IMR-90 (cell line): ENCODE data around the gene CCNE1. TPM values are rescaled to one million over a fixed set of nuclear protein-coding genes. Genes with fewer than 3 reads are reported as not detected.

ENCODE experiments used
- ATAC-seq: fragments of 200-7000 bp; cut with Tn5 transposase; 2 replicates; pipeline ENCODE4 v1.9.1; 2020; ENCODE audit warnings: low read depth, mild to moderate bottlenecking, moderate library complexity
- BruUV-seq: library from RNA; stranded (reverse); fragments of 400-500 nt; replicated peaks from 2 replicates; lab custom pipeline; 2021; lab: Mats Ljungman, UMichigan
- CTCF ChIA-PET: fragments of 300-600 bp; formaldehyde crosslinking; extraction: SDS; loops from one replicate; lab custom pipeline; 2021; ENCODE audit warnings: antibody characterized with exemption; lab: Yijun Ruan, JAX
- POLR2A ChIA-PET: fragments of 300-600 bp; sonication (Branson Sonifier 250); formaldehyde crosslinking; loops from one replicate; lab custom pipeline; 2022; ENCODE audit warnings: antibody characterized with exemption; ENCODE audit not compliant: unreplicated experiment; lab: Charles Lee
- DNase-seq: peaks from one replicate; pipeline ENCODE4 v3.0.0; 2013
- H2AFZ ChIP-seq: replicated peaks from 2 replicates; pipeline ENCODE3; 2013; ENCODE audit warnings: low read length, mild to moderate bottlenecking; ENCODE audit not compliant: poor library complexity
- H2AK5ac ChIP-seq: 2 replicates; pipeline ENCODE4 v1.6.1; 2013; ENCODE audit warnings: low read depth, low read length, inconsistent platforms
- H2AK9ac ChIP-seq: replicated peaks from 2 replicates; pipeline ENCODE3; 2013; ENCODE audit warnings: mild to moderate bottlenecking, low read depth, low read length, moderate library complexity; ENCODE audit not compliant: poor library complexity
- H2BK120ac ChIP-seq: 2 replicates; pipeline ENCODE4 v1.6.1; 2013; ENCODE audit warnings: low read depth, low read length, inconsistent platforms
- H2BK15ac ChIP-seq: 3 replicates; pipeline ENCODE4 v1.6.1; 2013; ENCODE audit warnings: low read depth, low read length, inconsistent platforms
- H2BK20ac ChIP-seq: 2 replicates; pipeline ENCODE4 v1.6.1; 2013; ENCODE audit warnings: low read depth, mild to moderate bottlenecking, inconsistent platforms, low read length, moderate library complexity
- H2BK5ac ChIP-seq: 2 replicates; pipeline ENCODE4 v1.6.1; 2013; ENCODE audit warnings: mild to moderate bottlenecking, low read depth, low read length, inconsistent platforms; ENCODE audit not compliant: poor library complexity, severe bottlenecking
- H3K14ac ChIP-seq: replicated peaks from 2 replicates; pipeline ENCODE4 v1.6.1; 2013; ENCODE audit warnings: low read depth, low read length, inconsistent platforms
- H3K18ac ChIP-seq: 2 replicates; pipeline ENCODE4 v1.6.1; 2013; ENCODE audit warnings: low read depth, low read length, control low read depth
- H3K23ac ChIP-seq: 2 replicates; pipeline ENCODE4 v1.6.1; 2013; ENCODE audit warnings: low read depth, low read length, inconsistent platforms
- H3K27ac ChIP-seq: 2 replicates; pipeline ENCODE4 v1.5.1; 2013; ENCODE audit warnings: mild to moderate bottlenecking, control low read depth, low read length; ENCODE audit not compliant: insufficient read depth
- H3K27me3 ChIP-seq: 2 replicates; pipeline ENCODE4 v1.6.1; 2013; ENCODE audit warnings: low read length; ENCODE audit not compliant: control insufficient read depth, insufficient read depth
- H3K36me3 ChIP-seq: 2 replicates; pipeline ENCODE4 v1.6.1; 2013; ENCODE audit warnings: low read length, mixed read lengths; ENCODE audit not compliant: control insufficient read depth, insufficient read depth
- H3K4ac ChIP-seq: 2 replicates; pipeline ENCODE4 v1.6.1; 2013; ENCODE audit warnings: low read depth, low read length, inconsistent platforms
- H3K4me1 ChIP-seq: 2 replicates; pipeline ENCODE4 v1.6.1; 2013; ENCODE audit warnings: low read length, mixed read lengths; ENCODE audit not compliant: control insufficient read depth, insufficient read depth
- H3K4me2 ChIP-seq: 2 replicates; pipeline ENCODE4 v1.6.1; 2013; ENCODE audit warnings: low read depth, mild to moderate bottlenecking, control low read depth, low read length, moderate library complexity
- H3K4me3 ChIP-seq: 2 replicates; pipeline ENCODE4 v1.5.1; 2013; ENCODE audit warnings: low read depth, mild to moderate bottlenecking, control low read depth, low read length, moderate library complexity; ENCODE audit not compliant: insufficient read depth
- H3K56ac ChIP-seq: 2 replicates; pipeline ENCODE4 v1.6.1; 2013; ENCODE audit warnings: low read length, inconsistent platforms; ENCODE audit not compliant: insufficient read depth; ENCODE audit errors: extremely low read depth
- H3K79me1 ChIP-seq, 2 experiments: 2 replicates each; pipeline ENCODE4 v1.6.1; 2013; ENCODE audit warnings: low read length in 2 of 2, inconsistent platforms in 1 of 2, low read depth in 1 of 2
- H3K9ac ChIP-seq: 2 replicates; pipeline ENCODE4 v1.6.1; 2013; ENCODE audit warnings: low read depth, low read length, control low read depth
- H3K9me1 ChIP-seq: 2 replicates; pipeline ENCODE4 v1.6.1; 2013; ENCODE audit warnings: low read length, inconsistent platforms; ENCODE audit not compliant: insufficient read depth
- H3K9me3 ChIP-seq: 2 replicates; pipeline ENCODE4 v1.6.1; 2013; ENCODE audit warnings: low read length; ENCODE audit not compliant: control insufficient read depth, insufficient read depth
- H4K20me1 ChIP-seq: 2 replicates; pipeline ENCODE4 v1.6.1; 2013; ENCODE audit warnings: low read length, inconsistent platforms; ENCODE audit not compliant: insufficient read depth
- H4K5ac ChIP-seq: 2 replicates; pipeline ENCODE4 v1.6.1; 2013; ENCODE audit warnings: mild to moderate bottlenecking, low read depth, low read length, control low read depth
- H4K8ac ChIP-seq, 2 experiments: 2 replicates each; pipeline ENCODE4 v1.6.1; 2013; ENCODE audit warnings: low read depth in 2 of 2, low read length in 2 of 2, control low read depth in 1 of 2, inconsistent platforms in 1 of 2
- H4K91ac ChIP-seq: 2 replicates; pipeline ENCODE4 v1.6.1; 2013; ENCODE audit warnings: low read depth, low read length, inconsistent platforms; ENCODE audit not compliant: insufficient read depth
- BHLHE40 ChIP-seq: fragments of 150-350 bp; IDR thresholded peaks from 2 replicates; pipeline ENCODE4 v1.6.1; 2016; ENCODE audit warnings: mild to moderate bottlenecking, low read depth, low read length
- CEBPB ChIP-seq: IDR thresholded peaks from 2 replicates; pipeline ENCODE4 v1.6.1; 2012; ENCODE audit warnings: low read depth, low read length, improper control_type of control experiment
- CHD1 ChIP-seq: IDR thresholded peaks from 2 replicates; pipeline ENCODE4 v1.6.1; 2012; ENCODE audit warnings: low read depth, low read length, improper control_type of control experiment
- CTCF ChIP-seq: conservative IDR thresholded peaks from 2 replicates; pipeline ENCODE4 v1.5.1; 2012; ENCODE audit warnings: mild to moderate bottlenecking, low read depth, low read length, improper control_type of control experiment
- ELK1 ChIP-seq: fragments of 150-350 bp; IDR thresholded peaks from 2 replicates; pipeline ENCODE4 v1.6.1; 2016; ENCODE audit warnings: low read depth, mild to moderate bottlenecking, low read length, moderate library complexity, borderline replicate concordance
- FOS ChIP-seq: fragments of 150-350 bp; IDR thresholded peaks from 2 replicates; pipeline ENCODE4 v1.6.1; 2016; ENCODE audit warnings: low read depth, low read length
- MAFK ChIP-seq: IDR thresholded peaks from 2 replicates; pipeline ENCODE4 v1.6.1; 2012; ENCODE audit warnings: low read depth, low read length, improper control_type of control experiment
- MAZ ChIP-seq: IDR thresholded peaks from 2 replicates; pipeline ENCODE4 v1.6.1; 2012; ENCODE audit warnings: low read depth, mild to moderate bottlenecking, low read length, improper control_type of control experiment, moderate library complexity, borderline replicate concordance
- MXI1 ChIP-seq: IDR thresholded peaks from 2 replicates; pipeline ENCODE4 v1.6.1; 2012; ENCODE audit warnings: low read depth, mild to moderate bottlenecking, low read length, moderate library complexity, borderline replicate concordance
- NFE2L2 ChIP-seq: fragments of 150-350 bp; IDR thresholded peaks from 2 replicates; pipeline ENCODE4 v1.6.1; 2016; ENCODE audit warnings: low read depth, mild to moderate bottlenecking, low read length
- POLR2A ChIP-seq: IDR thresholded peaks from 2 replicates; pipeline ENCODE4 v1.6.1; 2012; ENCODE audit warnings: mild to moderate bottlenecking, low read depth, low read length
- RAD21 ChIP-seq: IDR thresholded peaks from 2 replicates; pipeline ENCODE4 v1.6.1; 2012; ENCODE audit warnings: low read length, improper control_type of control experiment
- RCOR1 ChIP-seq: IDR thresholded peaks from 2 replicates; pipeline ENCODE4 v1.6.1; 2012; ENCODE audit warnings: mild to moderate bottlenecking, low read length, improper control_type of control experiment; ENCODE audit not compliant: insufficient replicate concordance
- RFX5 ChIP-seq: IDR thresholded peaks from 2 replicates; pipeline ENCODE4 v1.8.0; 2012; ENCODE audit warnings: low read depth, mild to moderate bottlenecking, low read length, moderate library complexity
- SMC3 ChIP-seq: fragments of 150-350 bp; IDR thresholded peaks from 2 replicates; pipeline ENCODE4 v1.6.1; 2016; ENCODE audit warnings: low read depth, mild to moderate bottlenecking, antibody characterized with exemption, low read length, moderate library complexity
- USF2 ChIP-seq: fragments of 150-350 bp; IDR thresholded peaks from 2 replicates; pipeline ENCODE4 v1.6.1; 2017; ENCODE audit warnings: mild to moderate bottlenecking, antibody characterized with exemption, low read length, low read depth
- WGBS, 2 experiments: methylation state at CpG; one replicate each; pipeline versions ENCODE4 v1.1.5 to v1.1.7; 2013; ENCODE audit warnings: missing lambda C conversion rate in 2 of 2; ENCODE audit not compliant: insufficient read length in 1 of 2; ENCODE audit errors: extremely low coverage in 2 of 2; 5-methylcytosine and 5-hydroxymethylcytosine counted together
- dilution Hi-C: fragments of 300-500 bp; cut with HindIII; formaldehyde crosslinking; loops from one replicate; pipeline ENCODE4 v1.14.3; 2018; ENCODE audit warnings: low sequenced_read_pairs; ENCODE audit not compliant: unreplicated experiment
- in situ Hi-C: fragments of 300-500 bp; cut with MboI; formaldehyde crosslinking; loops from 3 replicates; pipeline ENCODE4 v1.14.3; 2019; ENCODE audit warnings: low sequenced_read_pairs, inconsistent platforms, mixed read lengths
- intact Hi-C: fragments of 100-400 bp; cut with micrococcal nuclease; formaldehyde crosslinking; loops from 2 replicates; pipeline ENCODE4 v1.10.0; 2022
- polyA plus RNA-seq, 3 experiments: library from polyadenylated mRNA; depleted of rRNA; stranded (reverse); fragments of >200 nt; gene quantifications; 2 replicates each; pipeline ENCODE4 v1.2.3, GENCODE V29; 2012; ENCODE audit warnings: low replicate concordance in 1 of 3
- total RNA-seq: library from RNA; depleted of rRNA; stranded (reverse); fragments of >200 nt; gene quantifications from 2 replicates; pipeline ENCODE4 v1.2.3, GENCODE V29; 2012

CCNE1 gene
- total and polyA plus RNA-seq, 2 of the 4 experiments (the other 2 are of a cell fraction), result 6.8 to 7.0 TPM

GRCh38 chr19:29800100-29800825, 11.5 kb upstream of the CCNE1 start:
- H3K9me1 ChIP-seq, result no peaks in the 10 kb centered on the region
- no peak overlapping the region for H3K23ac ChIP-seq
- H4K91ac ChIP-seq, result no peak overlapping the region
- no peak overlapping the region for H3K4ac ChIP-seq
- no peak overlapping the region for H2BK20ac ChIP-seq
- no peaks in the 10 kb centered on the region for H3K4me1 ChIP-seq
- H3K4me3 ChIP-seq, result no peak overlapping the region
- H3K79me1 ChIP-seq, result no peaks in the 10 kb centered on the region
- intact Hi-C loops (no loop called here), dilution Hi-C loops (no loop called here), in situ Hi-C loops (no loop called here)
- BruUV-seq, result no TSS peak
- peaks cover 3% of the 10 kb centered on the region; the same call in 1 of the 2 replicates for H3K27me3 ChIP-seq
- no peak overlapping the region for H2AFZ ChIP-seq
- H3K9ac ChIP-seq, result no peak overlapping the region
- no peak overlapping the region for H3K14ac ChIP-seq
- H3K56ac ChIP-seq, result no peak overlapping the region
- ChIA-PET POLR2A (no interaction called here), CTCF (no interaction called here)
- no peak overlapping the region for H2BK120ac ChIP-seq
- 80% methylated on average over 1 of the region's 12 CpGs; no CpG with 5 or more reads in 1 of the 2 experiments for WGBS, 2 experiments
- no peak for ATAC-seq
- H4K8ac ChIP-seq, result no peak overlapping the region
- no peak for DNase-seq
- H3K27ac ChIP-seq, result no peak overlapping the region
- no peak overlapping the region for H2AK9ac ChIP-seq
- H2AK5ac ChIP-seq, result no peak overlapping the region
- H3K9me3 ChIP-seq, result no peaks in the 10 kb centered on the region
- H3K36me3 ChIP-seq, result no peaks in the 10 kb centered on the region
- H4K5ac ChIP-seq, result no peak overlapping the region
- no peak overlapping the region for H2BK5ac ChIP-seq
- TF ChIP-seq POLR2A, result no peak
- no peak for TF ChIP-seq NFE2L2
- no peak for TF ChIP-seq MAZ
- no peak for TF ChIP-seq SMC3
- no peak for TF ChIP-seq RAD21
- no peak for TF ChIP-seq CHD1
- no peak for TF ChIP-seq RCOR1
- no peak for TF ChIP-seq BHLHE40
- no peak for TF ChIP-seq RFX5
- no peak for TF ChIP-seq CEBPB
- TF ChIP-seq USF2, result no peak
- no peak for TF ChIP-seq MXI1
- TF ChIP-seq CTCF, result no peak
- no peak for TF ChIP-seq MAFK
- no peak for TF ChIP-seq ELK1
- TF ChIP-seq FOS, result no peak
- H3K18ac ChIP-seq, result no peak overlapping the region
- H2BK15ac ChIP-seq, result no peak overlapping the region
- H3K4me2 ChIP-seq, result no peak overlapping the region
- no peaks in the 10 kb centered on the region for H4K20me1 ChIP-seq
